ENCODE results near the gene AKNA. TPM values are rescaled to one million over a fixed set of nuclear protein-coding genes. Genes with fewer than 3 reads are reported as not detected.

AKNA gene
- polyA plus RNA-seq, 1 experiment: 7.0 TPM

GRCh38 chr9:114417511-114417910, 29.7 kb upstream of the AKNA start:
- CTCF ChIA-PET: interaction anchor here (0.6 to 5.0 kb wide), 11 partner anchors 9 to 334 kb away, joined by 3 to 38 read pairs (median 5); no protein-coding TSS in a partner anchor
- H3K27me3 ChIP-seq (ENCODE audit: control insufficient read depth, insufficient read depth, low read length): peaks cover 13% of the 10 kb centered on the region
- H3K9me3 ChIP-seq (ENCODE audit: control insufficient read depth, insufficient read depth, low read length): no peaks in the 10 kb centered on the region
- peak; percentile 45 for DNase-seq (ENCODE audit: low read depth, low spot score)
- no peak overlapping the region for H3K4me3 ChIP-seq (ENCODE audit: low read depth, low read length)
- POLR2A ChIA-PET: interaction anchor here (0.6 kb wide), 1 partner anchor 149 kb away, joined by 4 read pairs; no protein-coding TSS in a partner anchor
- peak; percentile 45 for TF ChIP-seq CTCF (IDR thresholded peaks at IDR 0.05; ENCODE audit: low read depth, low read length)
- H3K27ac ChIP-seq (ENCODE audit: low read depth, low read length): no peak overlapping the region

- Histone ChIP-seq H3K27me3 (ENCODE audit: control insufficient read depth, insufficient read depth, low read length) (peaks cover 13% of the 10 kb centered on the region), H3K4me3 (ENCODE audit: low read depth, low read length) (no peak overlapping the region), H3K27ac (ENCODE audit: low read depth, low read length) (no peak overlapping the region), H3K9me3 (ENCODE audit: control insufficient read depth, insufficient read depth, low read length) (no peaks in the 10 kb centered on the region)
- CTCF ChIA-PET: interaction anchor here (0.6 to 5.0 kb wide), 11 partner anchors 9 to 334 kb away, joined by 3 to 38 read pairs (median 5); no protein-coding TSS in a partner anchor
- no peak for TF ChIP-seq CTCF (IDR thresholded peaks at IDR 0.05; ENCODE audit: low read depth, low read length)
- POLR2A ChIA-PET: interaction anchor here (0.5 kb wide), 1 partner anchor 22 kb away, joined by 6 read pairs; no protein-coding TSS in a partner anchor
- no peak for DNase-seq (ENCODE audit: low read depth, low spot score)
Measured at GRCh38 chr9:114416906-114417305, 29.1 kb upstream of the AKNA start.

GRCh38 chr9:114416290-114416689, 28.5 kb upstream of the AKNA start:
- no peak for DNase-seq (ENCODE audit: low read depth, low spot score)
- CTCF ChIA-PET: interaction anchor here (1.5 to 5.0 kb wide), 4 partner anchors 11 to 236 kb away, joined by 6 to 38 read pairs (median 32); no protein-coding TSS in a partner anchor
- no peaks in the 10 kb centered on the region for H3K9me3 ChIP-seq (ENCODE audit: control insufficient read depth, insufficient read depth, low read length)
- H3K27me3 ChIP-seq (ENCODE audit: control insufficient read depth, insufficient read depth, low read length): peaks cover 13% of the 10 kb centered on the region
- no peak overlapping the region for H3K4me3 ChIP-seq (ENCODE audit: low read depth, low read length)
- POLR2A ChIA-PET: no interaction called here
- no peak overlapping the region for H3K27ac ChIP-seq (ENCODE audit: low read depth, low read length)
- no peak for TF ChIP-seq CTCF (IDR thresholded peaks at IDR 0.05; ENCODE audit: low read depth, low read length)

- TF ChIP-seq CTCF (IDR thresholded peaks at IDR 0.05; ENCODE audit: low read depth, low read length): no peak
- ChIA-PET POLR2A (no interaction called here), CTCF (interaction anchor here (1.0 to 5.0 kb wide), 5 partner anchors 9 to 332 kb away, joined by 3 to 38 read pairs (median 13); no protein-coding TSS in a partner anchor)
- no peak overlapping the region for H3K27ac ChIP-seq (ENCODE audit: low read depth, low read length)
- H3K9me3 ChIP-seq (ENCODE audit: control insufficient read depth, insufficient read depth, low read length): no peaks in the 10 kb centered on the region
- DNase-seq (ENCODE audit: low read depth, low spot score): no peak
- no peak overlapping the region for H3K4me3 ChIP-seq (ENCODE audit: low read depth, low read length)
- H3K27me3 ChIP-seq (ENCODE audit: control insufficient read depth, insufficient read depth, low read length): peaks cover 2% of the 10 kb centered on the region
Measured at GRCh38 chr9:114414346-114414745, 26.6 kb upstream of the AKNA start.

GRCh38 chr9:114413861-114414301, 26.1 kb upstream of the AKNA start:
- no peak for TF ChIP-seq CTCF (IDR thresholded peaks at IDR 0.05; ENCODE audit: low read depth, low read length)
- POLR2A ChIA-PET: no interaction called here

More at GRCh38 chr9:114413861-114414301, 26.1 kb upstream of the AKNA start:
- H3K27ac ChIP-seq (ENCODE audit: low read depth, low read length): no peak overlapping the region
- H3K9me3 ChIP-seq (ENCODE audit: control insufficient read depth, insufficient read depth, low read length): no peaks in the 10 kb centered on the region
- peaks cover 2% of the 10 kb centered on the region for H3K27me3 ChIP-seq (ENCODE audit: control insufficient read depth, insufficient read depth, low read length)
- no peak for DNase-seq (ENCODE audit: low read depth, low spot score)
- CTCF ChIA-PET: interaction anchor here (1.0 to 5.0 kb wide), 5 partner anchors 8 to 331 kb away, joined by 3 to 38 read pairs (median 13); no protein-coding TSS in a partner anchor
- H3K4me3 ChIP-seq (ENCODE audit: low read depth, low read length): no peak overlapping the region

Data from AG04450 (cell line).